Stimulated activated CD4-positive, alpha-beta T cell treated with anti-CD3 and anti-CD28 coated beads, Interleukin-4, amount 100 ng/mL, for 48 hours (primary cell): ENCODE measurements around the gene VAV2.
A peak's percentile ranks its signal among the peaks of the same experiment; 100 is the strongest.

Experiments
- DNase-seq, 2 donors: peaks; one replicate each; pipeline ENCODE4 v3.0.0-alpha.2; 2020; ENCODE audit warnings: low read depth in 2 of 2

Gene VAV2

GRCh38 chr9:133728856-133729616, 263.1 kb downstream of the VAV2 start:
- no peak for DNase-seq

- DNase-seq, result no peak
Observed at GRCh38 chr9:133727876-133728441, 264.2 kb downstream of the VAV2 start.

DNA sequence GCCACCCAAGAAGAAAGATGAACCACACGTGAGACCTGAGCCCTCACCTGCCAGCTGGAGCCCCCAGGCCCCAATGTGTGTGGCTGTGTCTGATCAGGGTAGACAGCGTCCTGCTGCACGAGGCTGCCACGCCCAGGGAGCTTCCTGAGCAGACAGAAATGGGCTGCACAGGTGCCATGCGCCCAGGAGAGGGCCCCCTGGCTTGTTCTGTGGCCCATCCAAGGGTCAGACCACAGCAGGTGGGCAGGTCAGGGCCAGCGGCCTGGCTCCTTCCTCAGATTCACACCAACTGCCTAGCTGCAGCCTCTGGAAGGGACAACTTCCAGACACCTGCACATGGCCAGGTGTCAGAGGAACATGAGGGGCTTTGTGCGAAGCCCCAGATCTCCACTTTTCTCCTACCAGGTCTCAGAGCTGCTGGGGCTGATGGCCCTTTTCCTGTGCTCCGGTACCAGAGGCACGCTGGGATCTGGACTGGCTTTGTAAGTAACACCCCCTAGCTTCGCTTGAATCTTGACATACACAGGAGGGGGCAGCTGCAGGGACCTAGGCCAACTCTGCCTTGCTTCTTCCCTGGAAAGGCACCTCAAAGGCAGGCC, 264.7 kb downstream of the VAV2 start:
- no peak for DNase-seq

DNA sequence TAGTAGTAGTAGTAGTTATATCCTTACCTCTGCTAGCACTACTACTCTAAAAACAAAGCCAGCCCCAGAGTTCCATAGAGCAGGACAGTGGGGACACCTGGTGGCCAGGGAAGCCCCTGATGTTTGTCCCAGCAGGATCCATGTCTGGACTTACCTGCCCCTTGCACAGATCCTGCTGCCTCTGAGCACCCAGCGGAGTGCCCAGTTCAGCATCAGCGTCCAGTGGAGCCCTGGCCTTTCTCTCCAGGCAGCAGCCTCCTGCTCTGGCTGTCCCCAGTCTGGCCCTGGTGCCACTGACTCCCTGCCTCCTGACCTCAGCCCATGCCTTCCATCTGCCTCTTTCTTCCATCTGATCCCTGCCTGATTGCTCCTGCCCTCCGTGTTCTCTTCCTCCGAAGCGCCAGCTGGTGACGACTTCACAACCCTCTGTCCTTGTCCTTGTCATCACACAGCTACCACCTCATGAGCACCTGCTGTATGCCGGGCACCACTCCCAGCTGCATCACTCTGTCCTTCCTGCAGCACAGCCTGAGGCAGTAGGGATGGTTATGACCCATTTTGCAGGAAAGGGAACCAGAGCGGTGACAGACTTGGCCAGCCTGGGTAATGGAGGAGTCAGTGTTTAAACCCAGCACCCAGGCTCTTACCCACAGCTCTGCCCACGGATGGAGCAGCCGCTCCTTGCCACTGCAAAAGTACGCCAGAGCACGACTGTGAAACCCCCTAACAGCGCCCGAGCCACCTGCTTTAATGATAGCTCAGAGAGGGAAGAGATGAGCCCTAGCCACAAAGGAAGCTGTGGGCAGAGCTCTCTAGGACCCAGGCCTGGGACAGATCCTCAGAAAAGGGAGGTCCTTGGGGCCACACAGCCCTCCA, 265.5 kb downstream of the VAV2 start:
- DNase-seq, result peak; percentile 35 to 40

- DNase-seq, result no peak
Observed at GRCh38 chr9:133725886-133726285, 266.2 kb downstream of the VAV2 start.

DNA sequence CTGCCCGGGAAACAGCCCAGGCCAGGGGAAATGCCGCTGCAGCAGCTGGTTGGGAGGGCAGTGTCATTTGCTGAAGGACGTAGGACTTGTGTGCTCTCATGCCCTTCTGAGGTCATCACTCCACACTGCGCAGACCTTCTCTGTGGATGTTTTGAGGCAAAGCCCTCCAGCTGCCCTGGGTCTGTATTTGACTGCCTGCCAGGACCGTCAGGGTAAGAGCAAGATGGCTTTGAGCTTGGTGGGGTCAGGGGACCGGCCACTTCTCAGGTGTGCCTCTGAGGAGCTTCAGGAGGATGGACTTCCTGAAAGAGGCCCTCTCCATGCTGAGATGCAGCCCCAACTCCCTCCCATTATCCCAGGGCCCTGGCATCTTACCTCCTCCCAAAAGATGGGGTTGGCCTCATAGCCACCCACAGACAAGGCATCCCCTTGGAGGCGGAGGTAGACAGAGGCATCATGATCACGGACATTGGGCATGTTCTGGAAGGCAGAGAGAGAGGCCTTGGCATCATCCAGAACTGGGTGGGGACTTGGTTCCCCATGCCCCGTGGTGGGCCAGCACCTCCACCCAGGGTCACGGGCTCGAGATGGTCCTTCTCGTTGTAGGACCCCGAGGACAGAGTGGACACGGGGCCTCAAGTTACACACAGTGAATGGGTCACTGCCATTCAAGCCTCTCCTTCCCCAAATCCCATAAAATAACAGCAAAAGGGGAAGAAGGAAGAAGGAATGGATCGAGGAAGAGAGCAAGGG, 273.4 kb downstream of the VAV2 start:
- DNase-seq, result no peak

DNA sequence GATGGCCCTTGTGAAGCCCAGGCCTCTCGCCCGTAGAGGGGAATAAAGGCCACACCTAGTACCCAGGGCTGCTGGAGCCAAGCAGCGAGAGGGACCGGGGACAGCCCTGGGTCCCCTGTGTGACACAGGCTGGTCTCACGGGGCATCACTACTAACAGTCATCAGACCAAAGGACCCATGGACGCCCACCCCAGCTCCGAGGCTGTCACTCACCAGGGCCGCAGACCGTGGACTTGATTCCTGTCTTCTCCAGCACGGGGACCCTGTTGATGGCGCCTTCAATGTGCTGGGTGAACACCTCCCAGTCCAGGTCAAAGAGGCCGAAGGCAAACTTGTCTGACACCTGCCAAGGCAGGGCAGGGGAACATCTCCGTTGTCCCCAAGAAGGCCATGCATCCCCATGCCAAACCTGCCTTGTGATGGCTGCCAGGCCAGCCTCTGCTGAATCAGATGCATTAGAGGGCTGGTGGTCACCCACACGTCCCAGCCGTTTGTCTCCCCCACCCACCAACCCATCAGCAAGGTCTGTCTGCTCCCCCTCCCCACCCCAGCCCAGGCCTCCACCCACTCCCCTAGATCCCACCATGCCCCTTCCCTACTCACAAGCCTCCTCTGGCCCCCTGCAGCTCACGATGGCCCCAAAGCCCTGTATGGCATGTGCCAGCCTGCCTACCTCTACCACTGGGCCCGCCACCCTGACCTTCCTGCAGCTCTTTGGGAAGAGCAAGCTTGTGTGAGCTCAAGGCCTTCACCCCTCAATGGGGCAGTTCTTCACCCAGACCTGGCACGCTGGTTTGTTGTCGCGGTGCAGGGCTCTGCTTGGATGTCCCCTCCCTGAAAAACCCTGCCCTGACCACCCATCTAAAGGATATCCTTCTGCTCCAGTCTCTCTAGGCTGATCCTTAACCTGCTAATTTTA, 274.8 kb downstream of the VAV2 start:
- DNase-seq, result no peak

DNA sequence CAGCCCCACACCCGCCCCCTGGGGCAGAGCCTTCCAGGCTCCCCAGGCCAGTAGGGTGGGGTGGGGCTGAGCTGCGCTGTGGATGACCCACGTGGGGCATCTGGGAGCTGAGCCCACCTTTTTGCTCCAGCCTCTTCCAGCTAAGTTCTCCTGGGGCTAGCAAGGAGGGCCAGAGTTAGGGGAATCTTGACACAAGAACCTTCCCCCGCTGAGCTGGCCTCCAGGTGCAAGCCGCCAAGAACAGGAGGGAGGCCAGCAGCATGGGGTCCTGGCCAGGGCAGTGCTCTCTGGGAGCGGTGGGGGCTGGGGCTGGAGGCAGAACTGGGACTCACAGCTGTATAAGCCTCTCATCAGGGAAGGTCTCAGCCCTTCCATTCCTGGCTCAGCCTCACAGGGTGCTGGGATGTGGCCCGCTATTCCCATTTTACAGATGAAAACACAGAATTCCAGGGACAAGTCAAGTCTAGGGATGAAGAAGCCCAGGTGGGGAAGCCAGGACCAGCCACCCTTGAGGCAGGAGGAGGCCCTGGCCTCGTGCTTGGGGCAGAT, 275.5 kb downstream of the VAV2 start:
- no peak for DNase-seq

DNA sequence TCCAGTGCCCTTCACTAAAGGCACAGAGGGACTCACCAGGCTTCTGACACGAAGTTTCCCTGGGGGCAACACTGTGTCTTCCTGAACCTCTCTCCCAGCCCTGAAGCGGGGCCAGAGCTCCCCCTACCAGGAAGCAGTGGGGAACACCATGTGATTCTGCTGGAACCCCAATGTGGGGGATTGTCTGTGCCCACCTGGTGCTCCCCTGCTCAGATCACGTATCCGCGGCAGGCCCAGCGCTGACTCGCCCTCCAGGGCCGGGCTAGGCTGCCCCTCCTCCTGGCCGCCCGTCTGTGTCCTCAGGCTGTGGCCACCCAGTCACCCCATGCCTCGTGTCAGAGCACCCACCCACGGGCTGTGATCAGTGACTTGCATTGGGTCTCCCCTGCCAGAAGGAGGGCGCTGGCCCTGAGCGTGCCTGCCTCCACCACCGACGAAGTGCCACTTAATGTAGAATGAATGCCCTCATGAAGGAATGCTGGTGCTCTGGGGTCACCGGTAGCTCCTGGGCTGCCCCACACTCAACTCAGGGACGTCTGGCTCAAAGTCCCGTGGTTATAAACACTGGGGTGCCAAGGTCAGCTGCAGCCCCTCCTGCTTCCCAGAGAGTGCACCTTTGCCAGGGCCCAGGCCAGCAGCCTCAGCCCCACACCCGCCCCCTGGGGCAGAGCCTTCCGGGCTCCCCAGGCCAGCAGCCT, 276.1 kb downstream of the VAV2 start:
- DNase-seq, result no peak

GRCh38 chr9:133715295-133715865, 276.7 kb downstream of the VAV2 start:
- DNase-seq, result no peak

DNA sequence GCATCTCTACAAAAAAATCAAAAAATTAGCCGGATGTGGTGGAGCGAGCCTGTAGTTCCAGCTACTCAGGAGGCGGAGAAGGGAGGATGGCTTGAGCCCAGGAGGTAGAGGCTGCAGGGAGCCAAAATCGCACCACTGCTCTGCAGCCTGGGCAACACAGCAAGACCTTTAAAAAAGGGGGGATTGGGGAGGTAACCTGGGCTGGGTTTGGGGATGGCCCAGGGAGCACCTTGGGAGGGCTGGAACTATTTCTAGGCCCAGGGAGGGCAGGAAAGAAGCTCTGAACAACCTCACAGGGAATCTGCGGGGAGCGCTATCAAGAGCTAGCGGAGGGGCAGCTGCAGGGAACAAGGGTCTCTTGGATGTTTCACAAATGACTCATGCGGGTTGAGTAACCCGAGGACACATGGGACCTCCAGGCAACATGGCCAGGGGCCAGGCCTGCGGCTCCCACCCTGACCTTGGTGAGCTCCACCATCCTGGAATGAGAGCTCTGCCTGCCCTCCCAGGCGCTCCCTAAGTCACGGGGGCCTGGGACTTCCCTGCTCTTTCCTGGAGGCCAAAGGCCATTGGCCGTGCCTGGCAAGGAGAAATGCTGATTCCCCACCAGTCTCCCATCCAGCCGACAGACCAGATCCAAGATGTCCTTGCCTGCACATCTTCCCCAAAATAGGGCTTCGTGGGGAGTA, 277.4 kb downstream of the VAV2 start:
- DNase-seq, result no peak

DNA sequence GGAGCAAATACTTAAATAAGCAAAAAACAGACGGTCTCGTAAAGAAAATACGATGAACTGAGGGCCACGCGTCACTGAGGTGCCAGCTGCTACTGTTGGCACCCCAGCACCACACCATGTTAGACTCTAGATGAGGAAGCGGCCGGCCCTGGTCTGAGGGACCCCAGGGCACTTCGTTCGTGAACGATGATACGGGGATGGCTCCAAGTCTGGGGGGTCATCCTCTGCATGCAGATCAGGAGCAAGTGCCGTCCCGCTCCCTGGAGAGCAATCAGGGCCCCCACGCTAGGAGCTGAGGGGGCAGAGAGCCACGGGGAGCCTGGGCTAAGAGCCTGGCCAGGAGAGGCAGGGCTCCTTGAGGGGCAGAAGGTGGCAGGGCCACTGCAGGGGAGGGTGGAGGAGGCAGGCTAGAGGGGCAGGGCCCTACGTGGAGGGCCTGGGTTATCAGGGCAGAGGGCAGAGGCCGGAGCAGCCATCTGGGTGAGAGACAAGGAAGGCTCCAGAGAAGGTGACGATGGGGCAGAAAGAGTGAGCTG, 278.1 kb downstream of the VAV2 start:
- DNase-seq, result no peak

GRCh38 chr9:133713150-133713959, 278.8 kb downstream of the VAV2 start:
- no peak for DNase-seq

GRCh38 chr9:133712221-133713100, 279.7 kb downstream of the VAV2 start:
- no peak for DNase-seq
